CD4-positive, alpha-beta T cell treated with Interferon gamma for 1 hour (primary cell): ENCODE data around the gene B3GNT5.

Experiments
- DNase-seq: peaks from one replicate; pipeline ENCODE4 v3.0.0-alpha.2; 2020

The B3GNT5 gene

DNA sequence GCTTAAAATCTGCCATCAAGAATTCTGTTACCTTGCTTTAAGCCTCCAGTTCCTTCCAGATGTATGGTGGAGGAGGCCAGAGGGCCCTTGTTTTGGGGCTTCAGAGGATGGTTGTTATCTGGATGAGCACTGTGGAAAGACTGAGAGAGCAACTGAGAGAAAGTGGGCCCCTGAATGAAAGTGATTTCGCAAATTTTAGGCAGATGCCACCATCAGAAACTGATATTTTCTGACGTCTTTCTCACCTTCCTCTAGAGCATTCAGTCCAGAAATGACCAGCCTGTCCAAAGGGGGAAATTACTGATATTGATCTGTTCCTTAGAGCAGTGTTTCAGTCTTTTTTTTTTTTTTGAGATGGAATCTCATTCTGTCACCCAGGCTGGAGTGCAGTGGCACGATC, 13.4 kb downstream of the B3GNT5 start:
- no peak for DNase-seq

DNA sequence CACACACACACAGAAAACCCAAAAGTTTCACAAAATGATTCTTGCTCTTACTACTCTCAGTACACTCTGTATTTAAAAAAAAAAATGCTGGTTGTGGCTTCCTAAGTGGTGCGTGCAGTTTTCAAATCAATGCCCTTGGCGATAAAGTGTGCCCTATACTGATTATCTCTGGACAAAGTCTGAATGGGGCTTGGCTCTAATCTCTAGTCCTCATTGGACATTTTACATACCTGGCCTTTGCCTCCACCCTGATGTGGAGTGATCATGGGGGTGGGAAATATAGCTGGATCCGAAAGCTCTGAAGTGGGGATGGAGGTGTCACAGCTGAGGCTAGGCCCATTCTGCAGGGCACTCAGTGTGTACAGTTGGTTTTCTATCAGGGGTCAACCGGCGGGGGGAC, 14.1 kb downstream of the B3GNT5 start:
- DNase-seq, result no peak

- DNase-seq, result no peak
Observed at GRCh38 chr3:183268366-183268765, 15.3 kb downstream of the B3GNT5 start.

DNA sequence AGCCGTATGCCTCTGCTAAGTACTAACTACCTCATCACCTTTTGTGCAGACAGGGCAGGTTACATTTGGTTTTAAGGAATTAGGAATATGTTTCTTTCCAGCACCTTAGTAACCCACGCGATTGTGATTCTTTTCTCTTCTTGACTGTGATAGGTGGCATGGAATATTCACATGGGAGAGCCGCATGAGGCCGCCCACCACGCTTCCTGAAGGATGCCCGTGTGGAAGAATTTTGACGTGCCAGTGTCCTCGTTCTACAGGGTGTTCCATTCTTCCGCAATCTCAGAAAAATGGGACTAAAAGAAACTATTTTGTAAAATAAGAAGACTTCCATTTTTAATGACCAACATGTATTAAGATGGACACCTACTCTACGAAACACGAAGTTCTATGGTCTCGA, 16.3 kb downstream of the B3GNT5 start:
- no peak for DNase-seq

DNA sequence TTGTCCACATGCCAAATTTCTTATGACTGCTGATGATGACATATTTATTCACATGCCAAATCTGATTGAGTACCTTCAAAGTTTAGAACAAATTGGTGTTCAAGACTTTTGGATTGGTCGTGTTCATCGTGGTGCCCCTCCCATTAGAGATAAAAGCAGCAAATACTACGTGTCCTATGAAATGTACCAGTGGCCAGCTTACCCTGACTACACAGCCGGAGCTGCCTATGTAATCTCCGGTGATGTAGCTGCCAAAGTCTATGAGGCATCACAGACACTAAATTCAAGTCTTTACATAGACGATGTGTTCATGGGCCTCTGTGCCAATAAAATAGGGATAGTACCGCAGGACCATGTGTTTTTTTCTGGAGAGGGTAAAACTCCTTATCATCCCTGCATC, 17.3 kb downstream of the B3GNT5 start:
- DNase-seq, result no peak

- DNase-seq, result no peak
Observed at GRCh38 chr3:183272142-183272541, 19.1 kb downstream of the B3GNT5 start.

- no peak for DNase-seq
Observed at GRCh38 chr3:183272791-183273190, 19.7 kb downstream of the B3GNT5 start.

- DNase-seq, result no peak
Observed at GRCh38 chr3:183274609-183275008, 21.6 kb downstream of the B3GNT5 start.

DNA sequence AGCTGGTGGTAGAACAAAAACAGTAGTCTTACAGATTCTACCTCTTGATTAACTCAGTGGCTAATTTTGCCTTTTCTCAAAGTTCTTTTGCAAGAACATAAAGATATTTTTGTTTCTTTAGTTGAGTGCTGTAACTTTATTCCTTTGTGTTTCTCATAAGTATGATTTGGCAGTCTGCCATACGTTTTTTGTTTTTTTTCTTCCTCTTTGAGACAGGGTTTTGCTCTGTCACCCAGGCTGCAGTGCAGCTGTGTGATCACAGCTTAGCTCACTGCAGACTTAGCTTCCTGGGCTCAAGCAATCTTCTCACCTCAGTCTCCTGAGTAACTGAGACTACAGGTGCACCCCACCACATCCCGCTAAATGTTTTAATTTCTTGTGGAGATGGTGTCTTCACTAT, 22.4 kb downstream of the B3GNT5 start:
- peak; percentile 9 for DNase-seq

DNA sequence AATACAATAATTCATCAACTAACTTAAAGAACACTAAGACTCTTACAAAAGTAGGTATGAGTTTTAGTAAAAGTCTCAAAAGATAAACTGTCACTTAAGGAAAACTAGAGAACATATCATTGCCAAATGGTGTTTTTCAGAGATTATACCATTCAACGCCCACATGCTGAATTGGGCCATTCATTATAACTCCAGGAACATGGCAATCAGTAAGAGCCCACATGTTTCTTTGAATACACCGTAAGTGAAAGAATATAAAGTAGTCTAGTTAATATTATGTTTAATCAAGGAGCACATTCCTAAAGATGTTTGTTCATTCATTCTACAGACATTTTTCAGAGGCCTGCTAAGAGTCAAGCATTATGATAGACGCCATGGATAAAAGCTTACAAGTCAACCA, 22.9 kb downstream of the B3GNT5 start:
- no peak for DNase-seq

- no peak for DNase-seq
Observed at GRCh38 chr3:183277260-183277659, 24.2 kb downstream of the B3GNT5 start.

DNA sequence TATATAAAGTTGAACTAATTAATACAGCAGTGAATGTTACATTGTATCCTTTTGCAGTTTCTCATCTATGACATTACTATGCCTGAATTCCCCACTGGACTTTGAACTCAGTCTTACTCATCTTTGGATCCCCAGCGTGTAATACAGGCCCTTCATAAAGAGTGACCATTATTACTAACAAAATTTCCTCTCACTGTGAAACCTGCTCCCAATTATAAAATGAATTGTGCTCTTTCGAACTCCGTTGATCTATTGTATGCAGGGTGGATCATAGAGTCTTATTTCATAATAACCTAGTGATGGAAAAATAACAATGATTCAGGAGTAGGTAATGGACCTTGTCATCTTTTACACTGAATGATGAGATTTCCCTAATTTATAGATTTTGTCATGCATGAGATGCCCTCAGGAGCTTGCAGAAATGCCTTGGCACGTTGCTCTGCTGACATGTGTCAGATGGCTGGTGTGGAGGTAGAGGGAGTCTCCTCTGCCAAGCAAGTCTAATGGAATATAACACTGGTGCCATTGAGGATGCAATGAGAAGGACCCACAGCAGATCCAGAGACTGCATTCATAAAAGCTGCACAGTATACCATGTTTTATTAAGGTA, 25.5 kb downstream of the B3GNT5 start:
- no peak for DNase-seq

DNA sequence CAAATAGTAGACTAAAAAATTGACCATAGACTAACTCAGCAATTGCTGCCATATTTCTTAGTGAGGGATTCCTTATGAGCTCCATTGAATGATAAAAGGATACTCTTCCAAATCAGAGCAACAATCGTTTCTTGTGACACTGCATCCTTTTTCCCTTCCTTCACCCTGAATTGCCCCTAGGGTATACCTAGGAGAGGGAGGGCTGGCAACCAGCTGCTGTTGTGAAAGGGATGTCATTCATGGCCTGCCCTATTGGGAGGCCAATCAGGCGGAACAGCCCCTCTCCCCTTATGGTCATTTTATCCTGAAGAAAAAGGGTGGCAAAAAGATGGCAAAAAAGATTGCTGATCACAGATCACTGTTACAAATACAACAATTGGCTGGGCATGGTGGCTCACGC, 26.3 kb downstream of the B3GNT5 start:
- DNase-seq, result no peak

DNA sequence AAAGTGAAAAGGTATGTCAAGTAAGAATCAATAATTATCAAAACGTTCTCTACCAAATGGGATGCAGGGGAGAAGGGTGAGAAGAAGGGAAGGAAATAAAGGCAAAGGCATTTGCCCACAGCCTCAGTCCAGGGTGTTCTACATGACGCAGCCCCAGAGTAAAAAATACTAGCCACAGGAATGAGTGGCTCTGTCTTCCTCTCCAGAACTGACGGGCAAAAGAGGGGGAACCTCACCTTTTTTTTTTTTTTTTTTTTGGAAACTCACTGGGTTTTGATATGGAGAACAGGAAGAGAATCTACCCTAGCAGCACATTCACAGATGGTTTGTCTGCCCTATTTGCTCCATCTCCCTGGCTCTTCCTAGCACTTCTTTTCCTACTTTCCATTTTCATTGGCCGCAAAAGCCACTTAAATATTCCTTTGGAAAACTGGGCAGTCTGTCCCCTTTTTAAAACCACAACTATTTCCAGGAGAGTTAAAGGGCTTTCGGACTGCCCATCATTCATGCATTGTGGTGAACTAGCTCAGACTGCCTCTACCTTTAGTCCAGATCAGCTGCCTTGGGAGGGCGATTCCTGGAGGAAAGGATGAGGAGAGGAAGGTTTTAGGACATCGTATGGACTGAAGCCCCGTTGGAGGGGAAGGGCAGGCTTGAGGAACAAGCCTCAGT, 28.2 kb downstream of the B3GNT5 start:
- DNase-seq, result no peak

DNA sequence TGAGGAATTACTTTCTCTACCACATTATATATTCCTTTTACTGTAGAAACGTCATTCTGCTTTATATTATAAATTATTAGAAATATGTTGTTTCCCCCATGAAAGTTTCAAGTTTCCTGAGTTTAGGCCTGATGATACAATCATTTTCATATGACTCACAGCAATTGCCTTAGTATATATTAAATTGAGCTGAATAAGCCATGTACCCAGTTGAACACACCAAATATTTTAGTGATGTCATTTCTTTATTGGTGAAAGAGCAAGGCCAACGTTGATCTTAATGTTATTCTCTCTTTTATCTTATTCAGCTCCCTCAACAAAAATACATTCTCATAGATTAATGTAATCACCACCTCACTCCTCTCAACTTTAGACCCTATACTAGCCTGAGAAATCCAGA, 30.8 kb downstream of the B3GNT5 start:
- DNase-seq, result no peak

DNA sequence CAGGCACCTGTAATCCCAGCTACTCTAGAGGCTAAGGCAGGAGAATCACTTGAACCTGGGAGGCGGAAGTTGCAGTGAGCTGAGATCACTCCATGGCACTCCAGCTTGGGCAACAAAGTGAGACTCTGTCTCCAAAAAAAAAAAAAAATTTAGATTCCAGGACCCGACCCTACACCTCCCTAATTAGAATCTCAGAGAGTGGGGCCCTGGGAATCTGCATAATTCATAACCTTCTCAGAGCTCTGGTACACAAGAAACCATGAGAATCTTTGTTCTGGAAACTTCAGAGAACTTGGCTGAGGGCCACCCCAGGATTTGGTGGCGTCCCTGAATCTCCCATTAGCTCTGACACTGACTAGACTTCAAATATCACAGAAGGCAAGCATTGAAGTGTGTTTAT, 31.5 kb downstream of the B3GNT5 start:
- DNase-seq, result no peak

GRCh38 chr3:183285318-183285717, 32.3 kb downstream of the B3GNT5 start:
- DNase-seq, result no peak

GRCh38 chr3:183285828-183286457, 32.9 kb downstream of the B3GNT5 start:
- DNase-seq, result peak; percentile 94

DNA sequence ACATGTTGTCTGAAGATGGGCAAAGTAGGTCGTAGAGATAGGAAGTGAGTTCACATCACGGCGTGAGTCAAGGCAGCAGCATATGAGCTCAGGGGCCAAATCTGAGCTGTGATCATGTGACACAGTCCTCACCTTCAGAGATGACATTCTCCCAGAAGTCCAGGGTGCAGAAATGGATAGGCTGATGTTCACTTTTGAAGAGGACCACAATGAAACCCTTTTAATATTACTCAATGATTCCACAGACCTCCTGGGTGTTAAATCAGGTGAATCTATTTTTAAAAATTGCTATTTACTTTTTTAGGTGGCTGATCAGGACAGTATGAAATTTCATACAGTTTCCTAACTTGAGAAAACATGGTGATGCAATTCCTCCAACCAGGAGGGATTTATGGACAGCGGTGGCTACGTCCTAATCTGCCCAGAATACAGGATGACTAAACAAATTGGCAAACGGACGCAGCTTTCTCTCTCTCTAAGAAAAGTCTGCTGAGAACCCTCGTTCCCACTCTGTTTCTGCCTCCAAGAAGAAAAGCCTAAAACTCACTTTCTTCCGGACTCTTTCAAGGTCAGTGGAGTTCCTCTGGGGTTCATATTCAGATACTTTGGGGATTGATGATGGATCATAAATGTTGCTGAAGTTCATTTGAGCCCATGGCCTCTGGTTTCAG, 34.4 kb downstream of the B3GNT5 start:
- no peak for DNase-seq

DNA sequence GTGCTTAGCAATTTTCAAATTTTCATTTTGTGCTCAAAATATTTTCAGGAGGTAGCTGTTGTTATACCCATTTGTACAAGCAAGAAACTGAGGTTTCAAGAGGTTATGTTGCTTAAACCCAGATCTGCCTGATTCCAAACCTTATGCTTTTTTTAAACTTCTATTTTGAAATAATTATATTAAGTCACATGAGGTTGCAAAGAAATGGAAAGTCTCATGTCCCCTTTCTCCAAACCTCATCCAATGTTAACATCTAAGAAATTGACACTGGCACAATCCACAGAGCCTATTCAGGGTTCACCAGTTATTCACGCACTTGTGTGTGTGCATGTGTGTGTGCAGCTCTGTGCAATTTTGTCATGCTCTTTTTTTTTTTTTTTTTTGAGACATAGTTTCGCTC, 35.1 kb downstream of the B3GNT5 start:
- no peak for DNase-seq

- DNase-seq, result no peak
Observed at GRCh38 chr3:183290216-183290615, 37.2 kb downstream of the B3GNT5 start.

DNA sequence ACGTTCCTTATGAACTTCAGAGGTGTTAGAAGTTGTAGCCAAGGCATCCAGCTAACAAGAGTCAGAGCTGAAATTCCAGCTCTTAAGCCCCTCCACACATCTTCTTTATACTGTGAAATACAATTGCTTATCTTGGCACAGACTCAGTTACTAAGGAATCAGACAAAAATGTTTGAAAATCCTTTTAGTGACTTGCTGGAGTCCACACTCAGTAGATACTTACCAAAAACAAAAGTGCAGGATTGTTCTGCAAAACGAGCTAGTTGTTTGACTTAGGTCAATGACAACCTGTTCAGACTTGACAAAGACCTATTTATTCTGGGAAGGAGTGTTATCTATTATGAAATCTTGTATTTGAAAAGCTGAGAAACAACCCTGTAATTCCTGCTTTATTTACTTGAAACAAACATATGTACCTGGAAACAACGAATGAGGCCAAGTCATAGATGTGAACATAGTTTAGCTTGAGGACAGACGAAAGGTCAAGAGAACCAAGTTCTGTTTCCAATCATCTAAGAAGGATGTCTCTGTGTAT, 38.5 kb downstream of the B3GNT5 start:
- no peak for DNase-seq

DNA sequence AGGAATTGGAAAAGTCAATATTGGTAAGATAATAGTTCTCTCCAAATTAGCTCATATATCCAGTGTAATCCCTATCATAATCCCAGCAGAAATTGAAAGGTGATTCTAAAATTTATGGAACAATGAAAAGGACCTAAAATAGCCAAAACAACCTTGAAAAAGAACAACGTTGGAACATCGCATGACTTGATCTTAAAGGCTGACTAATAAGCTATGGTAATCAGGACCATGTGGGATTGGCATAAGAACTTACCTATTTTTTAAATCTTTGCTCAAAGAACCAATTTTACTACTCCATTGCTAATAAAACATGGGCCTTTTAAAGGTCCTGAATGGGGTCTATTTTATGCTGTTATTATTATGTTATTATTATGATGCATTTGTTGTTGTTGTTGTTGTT, 40.9 kb downstream of the B3GNT5 start:
- DNase-seq, result no peak

GRCh38 chr3:183295211-183295610, 42.2 kb downstream of the B3GNT5 start:
- DNase-seq, result peak; percentile 41
